ENCODE results near the gene KRTAP4-8.

DNA sequence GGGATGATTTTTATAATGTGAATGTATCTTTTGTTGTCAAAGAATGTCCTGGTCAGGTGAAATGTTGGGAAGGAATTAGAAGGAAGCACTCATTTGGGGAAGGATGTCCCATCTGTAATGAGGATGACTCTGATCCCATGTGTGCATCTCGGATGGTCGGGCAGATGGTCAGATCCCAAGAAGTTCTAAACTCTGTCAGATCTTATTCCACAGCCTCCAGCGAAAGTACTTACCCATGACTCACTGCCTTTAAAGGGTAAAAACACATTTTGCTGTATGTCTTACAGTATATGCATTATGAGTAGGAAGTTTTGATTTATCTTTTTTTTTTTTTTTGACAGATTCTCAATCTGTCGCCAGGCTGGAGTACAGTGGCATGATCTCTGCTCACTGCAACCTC, 20.8 kb upstream of the KRTAP4-8 start:
- TF ChIP-seq JUND (IDR thresholded peaks at IDR 0.05) (no peak), YY1 (IDR thresholded peaks at IDR 0.05; ENCODE audit: low read depth) (no peak), POLR2AphosphoS5 (IDR thresholded peaks at IDR 0.05; ENCODE audit: low read depth, low read length) (no peak), GABPA (IDR thresholded peaks at IDR 0.05; ENCODE audit: low read depth) (no peak), TAF1 (IDR thresholded peaks at IDR 0.05; ENCODE audit: borderline replicate concordance, low read depth, low read length) (no peak), RXRA (IDR thresholded peaks at IDR 0.05; ENCODE audit: borderline replicate concordance, low read depth) (no peak)
- TF ChIP-seq, protein P1, sequence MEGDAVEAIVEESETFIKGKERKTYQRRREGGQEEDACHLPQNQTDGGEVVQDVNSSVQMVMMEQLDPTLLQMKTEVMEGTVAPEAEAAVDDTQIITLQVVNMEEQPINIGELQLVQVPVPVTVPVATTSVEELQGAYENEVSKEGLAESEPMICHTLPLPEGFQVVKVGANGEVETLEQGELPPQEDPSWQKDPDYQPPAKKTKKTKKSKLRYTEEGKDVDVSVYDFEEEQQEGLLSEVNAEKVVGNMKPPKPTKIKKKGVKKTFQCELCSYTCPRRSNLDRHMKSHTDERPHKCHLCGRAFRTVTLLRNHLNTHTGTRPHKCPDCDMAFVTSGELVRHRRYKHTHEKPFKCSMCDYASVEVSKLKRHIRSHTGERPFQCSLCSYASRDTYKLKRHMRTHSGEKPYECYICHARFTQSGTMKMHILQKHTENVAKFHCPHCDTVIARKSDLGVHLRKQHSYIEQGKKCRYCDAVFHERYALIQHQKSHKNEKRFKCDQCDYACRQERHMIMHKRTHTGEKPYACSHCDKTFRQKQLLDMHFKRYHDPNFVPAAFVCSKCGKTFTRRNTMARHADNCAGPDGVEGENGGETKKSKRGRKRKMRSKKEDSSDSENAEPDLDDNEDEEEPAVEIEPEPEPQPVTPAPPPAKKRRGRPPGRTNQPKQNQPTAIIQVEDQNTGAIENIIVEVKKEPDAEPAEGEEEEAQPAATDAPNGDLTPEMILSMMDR (IDR thresholded peaks at IDR 0.05) = no peak
- TF ChIP-seq, protein P2, sequence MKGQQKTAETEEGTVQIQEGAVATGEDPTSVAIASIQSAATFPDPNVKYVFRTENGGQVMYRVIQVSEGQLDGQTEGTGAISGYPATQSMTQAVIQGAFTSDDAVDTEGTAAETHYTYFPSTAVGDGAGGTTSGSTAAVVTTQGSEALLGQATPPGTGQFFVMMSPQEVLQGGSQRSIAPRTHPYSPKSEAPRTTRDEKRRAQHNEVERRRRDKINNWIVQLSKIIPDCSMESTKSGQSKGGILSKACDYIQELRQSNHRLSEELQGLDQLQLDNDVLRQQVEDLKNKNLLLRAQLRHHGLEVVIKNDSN (IDR thresholded peaks at IDR 0.05; ENCODE audit: borderline replicate concordance, low read depth) = no peak

All from SK-N-SH (cell line).